Spleen (tissue), 11 donors: ENCODE results near the gene ZMIZ1. TPM values are rescaled to one million over a fixed set of nuclear protein-coding genes. Genes with fewer than 3 reads are reported as not detected.

Experiments used
- DNase-seq: peaks from one replicate; pipeline ENCODE4 v3.0.0-alpha.2; 2020
- H3K27ac ChIP-seq, 8 donors: fragments of 200-600 bp; sonication (generic) in 7 of 8; 1 replicate in 4 of 8; 2 replicates in 4 of 8; pipeline versions ENCODE4 v1.5.0 to v1.8.0; 2016 to 2021; ENCODE audit warnings: inconsistent platforms in 4 of 8, mild to moderate bottlenecking in 4 of 8, moderate library complexity in 1 of 8
- H3K27me3 ChIP-seq, 7 donors: fragments of 200-600 bp; sonication (generic) in 6 of 7; replicated peaks in 1 of 7; 1 replicate in 4 of 7; 2 replicates in 3 of 7; pipeline versions ENCODE4 v1.5.0 to v1.8.0; 2016 to 2021; ENCODE audit warnings: inconsistent platforms in 3 of 7, mild to moderate bottlenecking in 1 of 7
- H3K36me3 ChIP-seq, 6 donors: fragments of 200-600 bp; sonication (generic) in 5 of 6; 1 replicate in 4 of 6; 2 replicates in 2 of 6; pipeline versions ENCODE4 v1.5.0 to v1.8.0; 2016 to 2021; ENCODE audit warnings: inconsistent platforms in 2 of 6
- H3K4me1 ChIP-seq, 6 donors: fragments of 200-600 bp; sonication (generic) in 5 of 6; 1 replicate in 3 of 6; 2 replicates in 3 of 6; pipeline versions ENCODE4 v1.5.0 to v1.8.0; 2016 to 2021; ENCODE audit warnings: inconsistent platforms in 3 of 6
- H3K4me3 ChIP-seq, 8 donors: fragments of 200-600 bp; sonication (generic) in 7 of 8; 1 replicate in 4 of 8; 2 replicates in 4 of 8; pipeline versions ENCODE4 v1.5.0 to v1.8.0; 2016 to 2021; ENCODE audit warnings: inconsistent platforms in 4 of 8, mild to moderate bottlenecking in 4 of 8, moderate library complexity in 2 of 8
- H3K9me3 ChIP-seq, 8 donors: fragments of 200-600 bp; sonication (generic) in 7 of 8; 1 replicate in 4 of 8; 2 replicates in 4 of 8; pipeline versions ENCODE4 v1.5.0 to v1.8.0; 2016 to 2021; ENCODE audit warnings: inconsistent platforms in 4 of 8
- POLR2A ChIP-seq, 3 donors: fragments of 450-650 bp; IDR thresholded peaks; one replicate each; pipeline ENCODE4 v1.5.1; 2017; ENCODE audit warnings: antibody characterized with exemption in 3 of 3, mild to moderate bottlenecking in 1 of 3
- POLR2AphosphoS5 ChIP-seq, 3 donors: sonication (generic); formaldehyde crosslinking; IDR thresholded peaks; one replicate each; pipeline ENCODE4 v1.5.1; 2017; ENCODE audit warnings: antibody characterized with exemption in 3 of 3
- WGBS, 5 donors: extraction: QIAGEN DNeasy Blood & Tissue Kit in 3 of 5; methylation state at CpG; one replicate each; pipeline versions ENCODE4 v1.1.5 to v1.1.7; 2013 to 2018; 5-methylcytosine and 5-hydroxymethylcytosine counted together
- intact Hi-C: fragments of 100-400 bp; cut with DNase I; formaldehyde crosslinking; loops from one replicate; pipeline ENCODE4 v1.15.0; 2023; ENCODE audit warnings: low total_unique reads
- polyA plus RNA-seq, 3 donors: library from polyadenylated mRNA; stranded (reverse); fragments of 200-250 nt; gene quantifications; one replicate each; pipeline ENCODE4 v1.2.1, GENCODE V29; 2013
- total RNA-seq, 7 donors: library from RNA; depleted of rRNA in 3 of 7; stranded (reverse); fragments of >200 nt in 3 of 7; fragmentation: NEBNext Ultra II Directional in 4 of 7; extraction: Animal tissue kit (Norgen Biotek cat#: 25700) in 4 of 7; gene quantifications; one replicate each; pipeline versions ENCODE4 v1.1.0 to v1.2.1, GENCODE V29; 2016 to 2021
- TF ChIP-seq, protein P1 (sequence below), 11 experiments: fragments of 200-600 bp in 7 of 11; fragments of 450-650 bp in 4 of 11; sonication (generic) in 4 of 11; IDR thresholded peaks in 8 of 11; conservative IDR thresholded peaks in 3 of 11; 1 replicate in 7 of 11; 2 replicates in 4 of 11; pipeline versions ENCODE4 v1.4.0 to v1.8.0; 2016 to 2021; ENCODE audit warnings: antibody characterized with exemption in 11 of 11, inconsistent platforms in 4 of 11, mild to moderate bottlenecking in 1 of 11
- donor health status: healthy with polysubstance abuse.
- donor health status: DM: no; HTN: no; CAD: no; lungs with moderate emphysema.
- donor health status: DM: no; HTN: no; CAD: no.
- donor health status: Bipolar disorder and iron deficiency.
- donor health status: healthy.
- donor health status: DM: no; HTN: no; CAD: no.
- donor health status: DM: yes; HTN: yes; CAD: no.

ZMIZ1 gene
- total and polyA plus RNA-seq, 10 donors = 10.7 to 210 (median 125) TPM

GRCh38 chr10:79196470-79197461 is 128.0 kb downstream of the ZMIZ1 start:
- DNase-seq = peak; percentile 94
- Histone ChIP-seq H3K4me1 (peaks cover 14 to 80% (median 54%) of the 10 kb centered on the region in 6 donors), H3K9me3 (peaks cover 0 to 4% (median 0%) of the 10 kb centered on the region in 8 donors), H3K4me3 (no peak overlapping the region), H3K27ac (peak overlapping the region in 6 of 8 donors; percentile 15 to 95 (median 41)), H3K27me3 (peaks cover 0 to 5% (median 0%) of the 10 kb centered on the region in 7 donors), H3K36me3 (peaks cover 0 to 18% (median 0%) of the 10 kb centered on the region in 6 donors)
- WGBS, 5 donors = 56 to 63% (median 61%) methylated on average over 13 to 18 of the region's 18 CpGs
- peak; percentile 42 to 69 (median 64) for TF ChIP-seq POLR2AphosphoS5 (IDR thresholded peaks at IDR 0.05)
- TF ChIP-seq, protein P1, sequence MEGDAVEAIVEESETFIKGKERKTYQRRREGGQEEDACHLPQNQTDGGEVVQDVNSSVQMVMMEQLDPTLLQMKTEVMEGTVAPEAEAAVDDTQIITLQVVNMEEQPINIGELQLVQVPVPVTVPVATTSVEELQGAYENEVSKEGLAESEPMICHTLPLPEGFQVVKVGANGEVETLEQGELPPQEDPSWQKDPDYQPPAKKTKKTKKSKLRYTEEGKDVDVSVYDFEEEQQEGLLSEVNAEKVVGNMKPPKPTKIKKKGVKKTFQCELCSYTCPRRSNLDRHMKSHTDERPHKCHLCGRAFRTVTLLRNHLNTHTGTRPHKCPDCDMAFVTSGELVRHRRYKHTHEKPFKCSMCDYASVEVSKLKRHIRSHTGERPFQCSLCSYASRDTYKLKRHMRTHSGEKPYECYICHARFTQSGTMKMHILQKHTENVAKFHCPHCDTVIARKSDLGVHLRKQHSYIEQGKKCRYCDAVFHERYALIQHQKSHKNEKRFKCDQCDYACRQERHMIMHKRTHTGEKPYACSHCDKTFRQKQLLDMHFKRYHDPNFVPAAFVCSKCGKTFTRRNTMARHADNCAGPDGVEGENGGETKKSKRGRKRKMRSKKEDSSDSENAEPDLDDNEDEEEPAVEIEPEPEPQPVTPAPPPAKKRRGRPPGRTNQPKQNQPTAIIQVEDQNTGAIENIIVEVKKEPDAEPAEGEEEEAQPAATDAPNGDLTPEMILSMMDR (IDR thresholded peaks at IDR 0.05 in 8 of 11, conservative IDR thresholded peaks at IDR 0.05 in 3 of 11) = peak; percentile 76 to 97 (median 91)
- no peak for TF ChIP-seq POLR2A (IDR thresholded peaks at IDR 0.05)
- intact Hi-C loops = loop anchor here (5.0 kb wide), 1 partner anchor 129 kb away; the partner anchor contains the start of gene ZMIZ1

DNA sequence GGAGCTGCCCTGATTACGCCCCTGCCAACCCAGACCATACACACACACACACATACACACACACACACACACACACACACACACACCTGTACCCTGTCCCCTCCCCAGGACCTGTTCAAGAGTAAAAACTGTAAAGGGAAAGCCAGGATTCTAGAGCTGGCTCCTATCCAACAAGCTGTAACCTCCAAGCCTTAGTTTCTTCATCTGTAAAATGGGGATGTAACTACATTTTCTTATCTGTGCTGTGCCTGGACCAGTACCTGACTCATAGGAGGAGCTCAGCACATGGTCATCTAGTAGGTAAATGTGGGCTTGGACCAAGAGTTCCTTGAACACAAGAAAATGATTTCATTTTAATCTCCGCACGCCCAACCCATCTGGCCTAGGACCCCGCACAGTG is 128.8 kb downstream of the ZMIZ1 start:
- Histone ChIP-seq H3K27ac (peak overlapping the region in 1 of 8 donors; percentile 95), H3K4me3 (no peak overlapping the region), H3K4me1 (peaks cover 14 to 77% (median 54%) of the 10 kb centered on the region in 6 donors), H3K36me3 (peaks cover 0 to 26% (median 3%) of the 10 kb centered on the region in 6 donors), H3K27me3 (peaks cover 0 to 5% (median 0%) of the 10 kb centered on the region in 7 donors), H3K9me3 (no peaks in the 10 kb centered on the region)
- no peak for DNase-seq
- WGBS, 5 donors = 92 to 98% (median 97%) methylated on average over 3 to 4 of the region's 4 CpGs
- intact Hi-C loops = loop anchor here (5.0 kb wide), 1 partner anchor 130 kb away; the partner anchor contains the start of gene ZMIZ1
- TF ChIP-seq, protein P1 (IDR thresholded peaks at IDR 0.05 in 8 of 11, conservative IDR thresholded peaks at IDR 0.05 in 3 of 11) = no peak
- no peak for TF ChIP-seq POLR2AphosphoS5 (IDR thresholded peaks at IDR 0.05)
- TF ChIP-seq POLR2A (IDR thresholded peaks at IDR 0.05) = no peak

- Histone ChIP-seq H3K9me3 (no peaks in the 10 kb centered on the region), H3K27me3 (no peaks in the 10 kb centered on the region), H3K4me3 (no peak overlapping the region), H3K27ac (peak overlapping the region in 5 of 8 donors; percentile 11 to 56 (median 45)), H3K4me1 (peaks cover under 1 to 63% (median 36%) of the 10 kb centered on the region in 6 donors), H3K36me3 (peaks cover 0 to 41% (median 10%) of the 10 kb centered on the region in 6 donors)
- WGBS, 5 donors = 69 to 93% (median 80%) methylated on average over 7 of the region's 7 CpGs
- intact Hi-C loops = no loop called here
- no peak for DNase-seq
- TF ChIP-seq POLR2AphosphoS5 (IDR thresholded peaks at IDR 0.05) (peak; percentile 44 to 64 (median 53)), POLR2A (IDR thresholded peaks at IDR 0.05) (no peak)
Measured at GRCh38 chr10:79200346-79200745, 131.6 kb downstream of the ZMIZ1 start.

DNA sequence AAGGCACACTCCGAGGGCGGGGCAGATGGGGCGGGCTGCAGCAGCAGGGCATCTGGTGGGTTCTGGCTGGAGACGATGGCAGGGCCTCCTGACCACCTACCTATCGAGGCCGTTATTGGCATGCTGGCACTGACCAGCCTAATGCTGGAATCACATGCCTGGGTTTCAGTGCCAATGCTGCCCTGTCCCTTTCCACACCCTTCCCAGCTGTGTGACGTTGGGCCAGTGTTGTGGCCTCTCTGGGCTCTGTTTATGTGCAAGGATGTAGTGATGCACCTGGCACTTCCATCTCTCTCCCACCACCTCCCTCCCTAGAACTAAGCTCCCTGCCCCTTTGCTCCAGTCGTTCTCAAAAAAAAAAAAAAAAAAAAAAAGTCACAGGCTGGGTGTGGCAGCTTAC is 132.9 kb downstream of the ZMIZ1 start:
- Histone ChIP-seq H3K27me3 (no peaks in the 10 kb centered on the region), H3K4me3 (no peak overlapping the region), H3K9me3 (no peaks in the 10 kb centered on the region), H3K36me3 (peaks cover 0 to 54% (median 10%) of the 10 kb centered on the region in 6 donors), H3K4me1 (peaks cover 0 to 61% (median 29%) of the 10 kb centered on the region in 6 donors), H3K27ac (peak overlapping the region in 1 of 8 donors; percentile 48)
- intact Hi-C loops = no loop called here
- WGBS, 5 donors = 78 to 94% (median 87%) methylated on average over 8 of the region's 8 CpGs
- DNase-seq = no peak
- TF ChIP-seq POLR2AphosphoS5 (IDR thresholded peaks at IDR 0.05) (peak in 1 of 3 donors; percentile 27), POLR2A (IDR thresholded peaks at IDR 0.05) (no peak)
- TF ChIP-seq, protein P1 (IDR thresholded peaks at IDR 0.05 in 8 of 11, conservative IDR thresholded peaks at IDR 0.05 in 3 of 11) = no peak
